Activated CD4-positive, alpha-beta T cell treated with anti-CD3 and anti-CD28 coated beads, Interleukin-2, amount 50 U/mL, for 24 hours (primary cell): ENCODE data around the gene ADCY3.

Source experiments
- DNase-seq, 2 donors: peaks; one replicate each; pipeline ENCODE4 v3.0.0-alpha.2; 2020; ENCODE audit warnings: low read depth in 1 of 2, low spot score in 1 of 2

Gene ADCY3

DNA sequence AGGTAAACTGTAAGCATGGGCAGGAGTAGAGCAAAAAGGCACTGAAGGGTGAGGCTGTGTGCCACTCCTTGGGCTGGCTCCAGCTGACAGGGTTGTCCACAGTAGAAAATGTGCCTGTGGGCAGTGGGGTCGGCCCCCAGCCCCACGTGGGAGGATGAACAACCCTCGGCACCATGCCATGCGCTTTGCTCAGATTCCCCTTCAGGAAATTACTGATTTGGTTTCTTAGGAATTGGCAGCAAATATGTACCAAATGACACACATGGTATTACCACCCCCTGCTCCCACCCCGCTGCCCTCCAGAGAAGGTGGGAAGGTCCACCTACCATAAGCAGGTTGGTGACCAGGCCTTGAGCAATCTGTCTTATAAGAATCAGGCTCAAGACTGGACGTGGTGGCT is 13.6 kb downstream of the ADCY3 start:
- DNase-seq: no peak

- DNase-seq: no peak
Observed at GRCh38 chr2:24903161-24904103, 16.6 kb downstream of the ADCY3 start.

- DNase-seq: no peak
Observed at GRCh38 chr2:24899361-24899910, 20.6 kb downstream of the ADCY3 start.

- no peak for DNase-seq
Observed at GRCh38 chr2:24898122-24899109, 21.6 kb downstream of the ADCY3 start.

DNA sequence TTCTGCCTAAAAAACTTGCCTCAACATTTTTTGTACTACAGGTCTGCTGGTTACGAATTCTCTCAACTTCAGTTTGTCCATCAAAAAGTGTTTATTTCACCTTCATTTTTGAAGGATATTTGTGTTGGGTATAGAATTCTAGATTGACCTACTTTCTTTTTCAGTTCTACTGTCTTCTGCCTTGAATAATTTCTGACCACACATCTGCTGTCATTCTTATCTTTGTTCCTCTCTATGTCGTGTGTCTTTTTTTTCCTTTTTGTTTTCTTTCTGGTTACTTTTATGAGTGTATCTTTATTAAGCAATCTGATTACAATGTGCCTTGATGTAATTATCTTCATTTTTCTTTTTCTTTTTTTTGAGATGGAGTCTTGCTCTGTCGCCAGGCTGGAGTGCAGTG is 25.3 kb downstream of the ADCY3 start:
- DNase-seq: no peak

GRCh38 chr2:24893934-24894333 is 26.1 kb downstream of the ADCY3 start:
- no peak for DNase-seq

DNA sequence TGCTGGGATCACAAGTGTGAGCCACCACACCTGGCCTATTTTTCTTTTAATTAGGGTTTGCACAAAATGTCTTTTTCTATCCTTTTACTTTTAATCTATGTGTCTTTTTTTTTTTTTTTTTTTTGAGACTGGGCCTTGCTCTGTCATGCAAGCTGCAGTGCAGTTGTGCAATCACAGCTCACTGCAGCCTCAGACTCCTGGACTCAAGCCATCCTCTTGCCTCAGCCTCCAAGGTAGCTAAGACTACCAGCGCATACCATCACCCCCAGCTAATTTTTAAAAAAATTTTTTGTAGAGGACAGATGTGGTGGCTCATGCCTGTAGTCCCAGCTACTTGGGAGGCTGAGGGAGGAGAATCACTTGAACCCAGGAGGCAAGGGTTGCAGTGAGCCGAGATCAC is 27.1 kb downstream of the ADCY3 start:
- DNase-seq: no peak

DNA sequence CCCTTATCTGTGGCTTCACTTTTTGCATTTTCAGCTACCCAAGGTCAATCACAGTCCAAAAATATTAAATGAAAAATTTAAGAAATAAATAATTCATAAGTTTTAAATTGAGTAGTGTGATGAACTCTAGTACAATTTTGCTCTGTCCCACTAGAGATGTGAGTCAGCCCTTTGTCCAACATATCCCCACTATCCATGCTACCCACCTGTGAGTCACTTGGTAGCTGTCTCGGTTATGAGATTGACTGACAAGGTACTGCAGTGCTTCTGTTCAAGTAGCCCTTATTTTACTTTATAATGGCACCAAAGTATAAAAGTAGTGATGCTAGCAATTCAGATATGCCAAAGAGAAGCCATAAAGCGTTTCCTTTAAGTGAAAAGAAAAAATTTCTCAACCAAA is 28.8 kb downstream of the ADCY3 start:
- DNase-seq: no peak

DNA sequence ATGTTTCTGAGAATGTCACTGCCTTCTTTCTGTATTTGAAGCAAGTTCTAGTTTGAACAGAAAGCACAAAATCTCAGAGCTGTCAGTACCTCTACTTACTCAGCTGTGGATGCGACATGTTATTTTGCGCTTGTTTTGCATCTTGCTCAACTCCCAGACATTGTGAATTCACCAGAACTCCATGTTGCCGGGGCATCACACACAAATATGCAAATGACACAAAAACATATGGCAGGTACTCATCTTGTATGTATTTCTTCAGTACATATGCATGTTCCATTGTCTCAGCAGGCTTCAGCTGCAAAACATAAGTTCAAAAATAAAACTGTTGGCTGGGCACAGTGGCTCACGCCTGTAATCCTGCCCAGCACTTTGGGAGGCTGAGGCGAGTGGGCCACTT is 30.8 kb downstream of the ADCY3 start:
- no peak for DNase-seq

- DNase-seq: no peak
Observed at GRCh38 chr2:24888177-24888576, 31.9 kb downstream of the ADCY3 start.

- DNase-seq: no peak
Observed at GRCh38 chr2:24887307-24887874, 32.6 kb downstream of the ADCY3 start.

DNA sequence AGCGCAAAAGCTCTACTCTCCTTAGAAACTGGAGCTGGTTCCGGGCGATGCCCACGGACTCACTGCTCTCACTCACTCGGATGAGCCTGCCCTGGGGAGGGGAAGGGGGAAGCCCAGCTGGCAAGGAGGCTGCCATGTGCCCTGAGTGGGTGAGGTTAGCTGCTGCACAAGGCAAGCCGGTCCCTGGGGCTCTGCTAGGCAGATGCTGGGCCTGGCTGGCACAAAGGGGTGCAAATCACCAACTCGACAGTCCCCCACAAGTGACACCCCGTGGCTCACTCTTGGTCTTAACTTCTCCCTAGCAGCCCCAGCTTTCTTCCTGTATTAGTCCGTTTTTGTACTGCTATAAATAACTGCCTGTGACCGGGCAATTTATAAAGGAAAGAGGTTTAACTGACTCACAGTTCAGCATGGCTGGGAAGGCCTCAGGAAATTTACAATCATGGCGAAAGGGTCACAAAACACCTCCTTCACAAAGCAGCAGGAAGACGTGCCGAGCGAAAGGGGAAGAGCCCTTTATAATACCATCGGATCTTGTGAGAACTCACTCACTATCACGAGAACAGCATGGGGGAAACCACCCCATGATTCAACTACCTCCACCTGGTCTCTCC is 33.2 kb downstream of the ADCY3 start:
- DNase-seq: no peak

DNA sequence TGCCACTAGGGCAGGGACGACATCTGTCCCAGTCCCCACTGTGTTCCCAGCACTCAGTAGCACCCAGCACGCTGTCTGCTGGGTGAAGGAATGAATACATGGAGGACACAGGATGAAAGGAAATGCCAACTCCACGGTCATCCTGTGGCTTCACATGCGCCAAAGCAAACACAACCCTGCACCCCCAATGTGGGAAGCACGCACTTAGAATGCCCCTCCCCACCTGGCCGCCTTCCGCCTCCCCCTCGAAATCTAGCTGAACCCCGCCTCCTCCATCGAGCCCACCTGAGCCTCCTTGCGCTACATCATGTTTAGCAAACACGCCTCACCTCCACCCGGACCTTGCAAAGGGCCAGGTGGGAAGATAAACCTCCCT is 33.9 kb downstream of the ADCY3 start:
- no peak for DNase-seq

DNA sequence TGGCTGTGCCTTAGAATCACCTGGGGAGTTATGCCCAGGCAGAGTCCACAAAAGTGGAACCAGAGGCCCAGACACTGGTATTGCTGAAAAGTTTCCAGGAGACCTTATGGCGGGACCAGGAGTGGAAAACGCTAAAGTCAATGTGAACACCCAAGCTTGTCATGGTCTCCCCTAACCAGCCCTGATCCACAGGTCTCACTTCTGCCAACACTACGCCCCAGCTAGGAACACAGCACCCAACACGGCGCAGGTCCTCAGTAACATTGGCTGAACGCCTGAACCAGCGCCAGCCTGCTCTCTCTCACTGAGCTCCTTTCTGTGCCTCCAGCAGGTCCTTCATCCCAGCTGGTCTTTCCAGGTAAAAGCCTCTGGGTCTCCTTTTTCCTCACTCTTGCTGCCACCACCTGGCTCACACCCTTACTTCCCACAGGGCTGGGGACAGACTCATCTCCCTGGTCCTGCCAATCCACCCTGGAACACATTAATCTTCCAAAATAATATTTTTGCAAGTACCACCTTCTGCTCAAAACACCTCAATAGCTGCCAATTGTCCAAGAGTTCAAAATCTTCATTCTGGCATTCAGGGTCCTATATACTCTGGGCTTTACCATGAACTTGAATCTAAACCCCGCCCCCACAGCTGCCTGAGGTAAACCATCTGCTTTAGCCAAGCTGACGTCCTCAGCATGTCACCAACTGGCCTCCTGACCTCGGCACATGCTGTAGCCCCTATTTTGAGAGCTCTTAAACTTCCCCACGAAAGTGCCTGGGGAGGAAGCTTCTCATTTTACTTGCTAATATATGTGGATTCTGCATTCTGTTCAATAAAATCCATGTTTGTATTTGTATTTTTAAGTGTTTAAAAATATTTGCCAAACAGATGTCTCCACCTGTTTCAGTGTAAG is 34.6 kb downstream of the ADCY3 start:
- no peak for DNase-seq

GRCh38 chr2:24883946-24884345 is 36.1 kb downstream of the ADCY3 start:
- no peak for DNase-seq

GRCh38 chr2:24881623-24882022 is 38.4 kb downstream of the ADCY3 start:
- DNase-seq: no peak

DNA sequence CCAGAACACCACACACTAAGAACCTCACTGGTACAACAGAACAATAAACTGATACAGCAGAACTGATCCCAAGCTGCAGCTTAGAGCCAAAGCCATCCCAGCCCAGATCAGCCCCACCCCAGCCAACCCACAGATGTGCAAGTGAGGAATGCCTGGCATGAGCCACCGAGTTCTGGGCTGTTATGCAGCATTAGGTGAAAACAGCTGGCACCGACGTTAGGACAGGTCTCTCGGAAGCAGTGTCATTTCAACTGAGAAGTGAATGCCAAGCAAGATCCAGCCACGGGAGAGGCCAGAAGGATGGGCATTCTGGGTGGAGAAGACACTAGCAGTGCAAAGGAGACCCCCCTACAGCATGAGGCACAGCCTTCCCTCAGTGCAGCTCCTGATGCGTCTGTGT is 38.9 kb downstream of the ADCY3 start:
- DNase-seq: no peak

GRCh38 chr2:24878341-24878740 is 41.7 kb downstream of the ADCY3 start:
- DNase-seq: no peak

GRCh38 chr2:24877646-24878045 is 42.4 kb downstream of the ADCY3 start:
- DNase-seq: no peak

GRCh38 chr2:24877067-24877466 is 43.0 kb downstream of the ADCY3 start:
- DNase-seq: no peak
